Transverse colon (tissue), 4 donors: ENCODE results near the gene ABRACL. TPM values are rescaled to one million over a fixed set of nuclear protein-coding genes. Genes with fewer than 3 reads are reported as not detected.

Experiments used
- DNase-seq: peaks from one replicate; pipeline ENCODE4 v3.0.0-alpha.2; 2019
- H3K27ac ChIP-seq, 4 donors: fragments of 200-600 bp; sonication (generic); 2 replicates each; pipeline ENCODE4 v1.5.1; 2016 to 2018; ENCODE audit warnings: inconsistent platforms in 4 of 4
- H3K27me3 ChIP-seq: fragments of 200-600 bp; sonication (generic); 2 replicates; pipeline ENCODE4 v1.5.1; 2017; ENCODE audit warnings: inconsistent platforms
- H3K36me3 ChIP-seq, 4 donors: fragments of 200-600 bp; sonication (generic); 2 replicates each; pipeline ENCODE4 v1.5.1; 2017 to 2019; ENCODE audit warnings: inconsistent platforms in 4 of 4
- H3K4me1 ChIP-seq, 4 donors: fragments of 200-600 bp; sonication (generic); 2 replicates each; pipeline ENCODE4 v1.5.1; 2017 to 2020; ENCODE audit warnings: inconsistent platforms in 4 of 4
- H3K4me3 ChIP-seq, 4 donors: fragments of 200-600 bp; sonication (generic); 1 replicate in 1 of 4; 2 replicates in 3 of 4; pipeline versions ENCODE4 v1.5.1 to v1.6.1; 2017 to 2019; ENCODE audit warnings: inconsistent platforms in 4 of 4
- H3K9me3 ChIP-seq, 2 donors: fragments of 200-600 bp; sonication (generic); 2 replicates each; pipeline ENCODE4 v1.5.1; 2017 to 2019; ENCODE audit warnings: inconsistent platforms in 2 of 2
- EP300 ChIP-seq: sonication (generic); formaldehyde crosslinking; IDR thresholded peaks from one replicate; pipeline ENCODE4 v1.6.1; 2017; ENCODE audit warnings: antibody characterized with exemption, low read depth
- POLR2A ChIP-seq: fragments of 450-650 bp; IDR thresholded peaks from one replicate; pipeline ENCODE4 v1.6.1; 2016; ENCODE audit warnings: antibody characterized with exemption, mild to moderate bottlenecking, moderate library complexity
- POLR2AphosphoS5 ChIP-seq, 3 donors: sonication (generic); formaldehyde crosslinking; IDR thresholded peaks; one replicate each; pipeline ENCODE4 v1.6.1; 2016; ENCODE audit warnings: antibody characterized with exemption in 3 of 3
- whole genome bisulfite sequencing, 2 donors: methylation state at CpG; one replicate each; pipeline ENCODE4 v1.1.5; 2018; ENCODE audit warnings: low coverage in 1 of 2; 5-methylcytosine and 5-hydroxymethylcytosine counted together
- in situ Hi-C, 4 donors: fragments of 200-750 bp; cut with MboI; loops; one replicate each; pipeline versions ENCODE4 v1.15.0 to v1.15.1; 2017; ENCODE audit warnings: low sequenced_read_pairs in 3 of 4, low pct_ligation_motif_present in 1 of 4, low pct_unique_long_range_greater_than_20kb in 1 of 4
- intact Hi-C: fragments of 100-400 bp; cut with DNase I; formaldehyde crosslinking; loops from one replicate; pipeline ENCODE4 v1.15.1; 2023; ENCODE audit warnings: low total_unique reads
- total RNA-seq, 4 donors: library from RNA; depleted of rRNA; stranded (reverse); fragments of >200 nt; gene quantifications; one replicate each; pipeline ENCODE4 v1.1.0, GENCODE V29; 2016
- TF ChIP-seq, protein P1 (sequence below), 5 experiments: fragments of 200-600 bp in 3 of 5; fragments of 450-650 bp in 2 of 5; sonication (generic) in 3 of 5; IDR thresholded peaks; 1 replicate in 2 of 5; 2 replicates in 3 of 5; pipeline ENCODE4 v1.5.1; 2016 to 2017; ENCODE audit warnings: antibody characterized with exemption in 5 of 5, inconsistent platforms in 3 of 5, mild to moderate bottlenecking in 2 of 5, moderate library complexity in 1 of 5

The ABRACL gene
- total RNA-seq, 4 donors from 2014 or later: 26.2 to 73.5 (median 60.2) TPM; not detected in 1

DNA sequence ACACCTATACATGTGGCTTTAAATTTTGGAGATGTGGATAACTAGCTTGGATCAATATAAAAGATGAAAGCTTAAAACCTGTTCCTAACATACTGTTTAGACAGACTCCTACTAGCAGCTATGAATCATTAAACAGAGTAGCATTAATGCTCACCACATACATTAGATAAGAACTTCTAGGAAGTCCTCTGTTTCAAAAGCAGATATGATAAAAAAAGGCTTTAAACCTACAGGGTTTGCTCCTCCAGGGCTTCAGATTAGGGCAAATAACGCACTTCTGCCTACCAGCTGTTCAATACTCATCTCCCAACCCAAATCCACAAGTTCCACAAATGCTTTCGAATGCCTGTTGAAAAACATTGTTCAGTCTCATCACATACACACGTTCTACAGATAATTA, 42.0 kb upstream of the ABRACL start:
- TF ChIP-seq POLR2AphosphoS5 (IDR thresholded peaks at IDR 0.05) (no peak), POLR2A (no peak), EP300 (no peak)
- TF ChIP-seq, protein P1, sequence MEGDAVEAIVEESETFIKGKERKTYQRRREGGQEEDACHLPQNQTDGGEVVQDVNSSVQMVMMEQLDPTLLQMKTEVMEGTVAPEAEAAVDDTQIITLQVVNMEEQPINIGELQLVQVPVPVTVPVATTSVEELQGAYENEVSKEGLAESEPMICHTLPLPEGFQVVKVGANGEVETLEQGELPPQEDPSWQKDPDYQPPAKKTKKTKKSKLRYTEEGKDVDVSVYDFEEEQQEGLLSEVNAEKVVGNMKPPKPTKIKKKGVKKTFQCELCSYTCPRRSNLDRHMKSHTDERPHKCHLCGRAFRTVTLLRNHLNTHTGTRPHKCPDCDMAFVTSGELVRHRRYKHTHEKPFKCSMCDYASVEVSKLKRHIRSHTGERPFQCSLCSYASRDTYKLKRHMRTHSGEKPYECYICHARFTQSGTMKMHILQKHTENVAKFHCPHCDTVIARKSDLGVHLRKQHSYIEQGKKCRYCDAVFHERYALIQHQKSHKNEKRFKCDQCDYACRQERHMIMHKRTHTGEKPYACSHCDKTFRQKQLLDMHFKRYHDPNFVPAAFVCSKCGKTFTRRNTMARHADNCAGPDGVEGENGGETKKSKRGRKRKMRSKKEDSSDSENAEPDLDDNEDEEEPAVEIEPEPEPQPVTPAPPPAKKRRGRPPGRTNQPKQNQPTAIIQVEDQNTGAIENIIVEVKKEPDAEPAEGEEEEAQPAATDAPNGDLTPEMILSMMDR (IDR thresholded peaks at IDR 0.05): no peak
- Histone ChIP-seq H3K4me1 (peaks cover 7 to 56% (median 32%) of the 10 kb centered on the region in 4 donors), H3K27ac (peak overlapping the region in 3 of 4 donors; percentile 89 to 97 (median 91)), H3K9me3 (no peaks in the 10 kb centered on the region), H3K4me3 (peak overlapping the region; percentile 79 to 94 (median 86)), H3K27me3 (no peaks in the 10 kb centered on the region), H3K36me3 (no peaks in the 10 kb centered on the region)
- intact Hi-C loops (loop anchor here (5.0 kb wide), 1 partner anchor 169 kb away; no protein-coding TSS in a partner anchor), in situ Hi-C loops (loop anchor here in 2 of 4 donors (5.0 to 10.0 kb wide), 2 partner anchors 169 to 172 kb away; no protein-coding TSS in a partner anchor)
- 3 to 4% methylated on average over 3 of the region's 3 CpGs for WGBS, 2 donors
- no peak for DNase-seq

DNA sequence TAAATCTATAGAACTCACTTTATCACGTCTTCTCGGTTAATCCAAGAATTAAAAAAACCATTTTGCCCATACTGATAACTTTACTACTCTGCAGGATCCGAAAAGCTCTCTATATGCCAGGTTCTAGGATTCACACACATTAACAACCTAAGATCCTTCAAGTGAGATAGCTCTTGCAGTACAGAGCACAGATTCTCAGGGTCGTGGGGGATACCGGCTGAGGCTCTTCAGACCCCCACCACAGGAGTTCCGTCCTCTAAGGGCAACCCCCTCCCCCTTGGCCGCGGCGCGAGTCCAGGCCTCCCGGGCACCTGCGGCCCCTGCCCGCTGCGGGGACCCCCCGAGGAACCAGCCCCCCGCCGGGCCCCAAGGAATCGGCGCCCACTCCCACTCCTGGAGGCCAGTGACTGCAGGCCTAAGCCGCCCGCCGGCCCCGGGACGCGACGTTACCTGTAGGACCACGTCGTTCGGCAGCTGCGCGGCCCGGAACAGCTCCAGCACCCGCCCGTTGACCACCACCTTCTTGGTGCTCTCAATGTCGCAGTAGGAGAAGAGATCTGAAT, 41.4 kb upstream of the ABRACL start:
- in situ Hi-C loops (loop anchor here in 2 of 4 donors (5.0 to 10.0 kb wide), 2 partner anchors 170 to 172 kb away; no protein-coding TSS in a partner anchor), intact Hi-C loops (loop anchor here (5.0 kb wide), 1 partner anchor 170 kb away; no protein-coding TSS in a partner anchor)

DNA sequence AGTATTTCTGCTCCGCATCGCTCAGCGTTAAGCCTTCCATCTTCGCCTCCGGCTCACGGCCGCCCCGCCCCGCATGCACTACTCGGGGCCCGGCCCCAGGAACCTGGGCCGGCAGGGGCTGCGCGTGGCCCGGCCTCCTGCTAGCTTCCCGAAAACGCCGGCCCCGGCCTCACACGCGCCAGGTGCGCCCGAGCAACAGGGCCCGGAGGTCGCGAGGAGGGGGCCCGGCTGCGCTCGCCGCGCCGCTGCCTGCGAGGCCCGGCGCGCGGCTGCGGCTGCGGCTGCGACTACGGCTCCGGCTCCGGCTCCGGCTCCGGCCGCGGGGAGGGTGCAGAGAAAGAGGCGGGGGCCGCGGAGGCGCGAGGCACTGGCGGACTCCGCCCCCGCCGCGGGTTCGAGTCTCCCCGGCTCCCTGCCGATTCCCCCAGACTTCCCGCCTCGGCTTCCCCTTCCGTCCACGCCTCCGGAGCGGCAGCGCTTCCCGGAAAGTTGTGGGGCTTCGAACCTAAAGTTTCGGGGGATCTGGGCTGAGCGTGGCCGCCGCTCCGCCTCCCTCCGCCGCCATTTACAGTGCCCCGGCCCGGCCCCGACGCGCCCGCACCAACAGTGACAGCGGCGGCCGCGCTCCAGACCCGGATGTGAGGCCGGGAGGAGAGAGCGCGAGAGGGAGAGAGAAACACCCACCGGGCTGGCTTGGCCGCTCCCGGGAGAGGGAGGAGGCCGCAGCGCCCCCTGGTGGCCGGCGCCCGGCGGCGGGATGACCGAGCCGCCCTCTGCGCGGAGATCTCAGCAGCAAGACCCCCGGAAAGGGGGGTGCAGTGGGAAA, 40.7 kb upstream of the ABRACL start, which contains the start of gene REPS1:
REPS1 (minus strand) TSS at position 611 of the 826 bp plus-strand sequence; CDS start at position 40, 571 bp downstream.
- in situ Hi-C loops: loop anchor here in 2 of 4 donors (5.0 to 10.0 kb wide), 2 partner anchors 171 to 173 kb away; no protein-coding TSS in a partner anchor

More for the DNA sequence above, 41.4 kb upstream of the ABRACL start:
- Histone ChIP-seq H3K4me3 (peak overlapping the region; percentile 79 to 94 (median 86)), H3K4me1 (peaks cover 7 to 53% (median 31%) of the 10 kb centered on the region in 4 donors), H3K27ac (peak overlapping the region; percentile 89 to 97 (median 90)), H3K36me3 (no peaks in the 10 kb centered on the region), H3K9me3 (no peaks in the 10 kb centered on the region), H3K27me3 (no peaks in the 10 kb centered on the region)
- WGBS, 2 donors: 0 to 1% methylated on average over 3 to 29 of the region's 35 CpGs
- TF ChIP-seq EP300 (no peak), POLR2A (no peak), POLR2AphosphoS5 (IDR thresholded peaks at IDR 0.05) (no peak)
- TF ChIP-seq, protein P1 (IDR thresholded peaks at IDR 0.05): no peak
- DNase-seq: no peak

More for the DNA sequence above, 40.7 kb upstream of the ABRACL start, which contains the start of gene REPS1:
- peak; percentile 90 for TF ChIP-seq POLR2A
- TF ChIP-seq, protein P1 (IDR thresholded peaks at IDR 0.05): peak; percentile 98 to 100 (median 99)
- TF ChIP-seq EP300: no peak
- peak; percentile 64 to 90 (median 90) for TF ChIP-seq POLR2AphosphoS5 (IDR thresholded peaks at IDR 0.05)
- H3K27me3 ChIP-seq: no peaks in the 10 kb centered on the region
- intact Hi-C loops: loop anchor here (5.0 kb wide), 1 partner anchor 171 kb away; no protein-coding TSS in a partner anchor
- peak within 1 kb of the TSS; percentile 79 to 94 (median 86) for H3K4me3 ChIP-seq
- H3K36me3 ChIP-seq: no peaks in the 10 kb centered on the region
- peak; percentile 93 for DNase-seq
- H3K4me1 ChIP-seq: peaks cover 7 to 46% (median 24%) of the 10 kb centered on the region in 4 donors
- 1% methylated on average over 74 of the region's 105 CpGs; no CpG with 5 or more reads in 1 of the 2 donors for WGBS, 2 donors
- H3K9me3 ChIP-seq: no peaks in the 10 kb centered on the region
- peak within 1 kb of the TSS; percentile 89 to 97 (median 90) for H3K27ac ChIP-seq
